Measurements from ENCODE around the gene SLC26A1. TPM values are rescaled to one million over a fixed set of nuclear protein-coding genes. Genes with fewer than 3 reads are reported as not detected.

Gene SLC26A1
- total RNA-seq, 4 donors from 2014 or later, result 0.15 to 0.61 (median 0.19) TPM; not detected in 1

GRCh38 chr4:996030-996996, 3.1 kb upstream of the SLC26A1 start:
- no peak for DNase-seq (ENCODE audit: low spot score in 2 of 2)
- TF ChIP-seq POLR2A (IDR thresholded peaks at IDR 0.05), result no peak
- no peak for TF ChIP-seq CTCF (IDR thresholded peaks at IDR 0.05)
- intact Hi-C loops (cut with DNase I; ENCODE audit: low total_unique reads), result no loop called here
- WGBS, 2 donors, result 53 to 54% methylated on average over 12 to 13 of the region's 15 CpGs
- no peak overlapping the region for H3K4me3 ChIP-seq (ENCODE audit: low read depth, poor library complexity, severe bottlenecking)

GRCh38 chr4:995311-996026, 2.3 kb upstream of the SLC26A1 start:
- TF ChIP-seq CTCF (IDR thresholded peaks at IDR 0.05) (no peak), POLR2A (IDR thresholded peaks at IDR 0.05) (no peak)

GRCh38 chr4:992297-993110, 700 bp downstream of the SLC26A1 start:
- DNase-seq (ENCODE audit: low spot score in 2 of 2), result no peak

More at GRCh38 chr4:995311-996026, 2.3 kb upstream of the SLC26A1 start:
- intact Hi-C loops (cut with DNase I; ENCODE audit: low total_unique reads), result no loop called here
- DNase-seq (ENCODE audit: low spot score in 2 of 2), result no peak
- H3K4me3 ChIP-seq (ENCODE audit: low read depth, poor library complexity, severe bottlenecking), result no peak overlapping the region
- 82 to 90% methylated on average over 16 to 23 of the region's 23 CpGs for WGBS, 2 donors

GRCh38 chr4:991451-992296, 1.5 kb downstream of the SLC26A1 start:
- WGBS, 2 donors, result 92% methylated on average over 37 to 42 of the region's 50 CpGs
- DNase-seq (ENCODE audit: low spot score in 2 of 2), result no peak
- TF ChIP-seq CTCF (IDR thresholded peaks at IDR 0.05) (no peak), POLR2A (IDR thresholded peaks at IDR 0.05) (no peak)
- intact Hi-C loops (cut with DNase I; ENCODE audit: low total_unique reads), result no loop called here
- no peak overlapping the region for H3K4me3 ChIP-seq (ENCODE audit: low read depth, poor library complexity, severe bottlenecking)

More at GRCh38 chr4:992297-993110, 700 bp downstream of the SLC26A1 start:
- intact Hi-C loops (cut with DNase I; ENCODE audit: low total_unique reads), result no loop called here
- TF ChIP-seq CTCF (IDR thresholded peaks at IDR 0.05) (no peak), POLR2A (IDR thresholded peaks at IDR 0.05) (no peak)
- 66 to 71% methylated on average over 17 to 25 of the region's 25 CpGs for WGBS, 2 donors
- H3K4me3 ChIP-seq (ENCODE audit: low read depth, poor library complexity, severe bottlenecking), result no peak overlapping the region

Data from lower leg skin (tissue), 4 donors.